Lower leg skin (tissue), 3 donors: ENCODE results near the gene ZNF619.

ENCODE experiments used
- CTCF ChIP-seq, 3 donors: fragments of 450-650 bp; IDR thresholded peaks; one replicate each; pipeline ENCODE4 v1.5.1; 2016; ENCODE audit warnings: antibody characterized with exemption in 3 of 3, mild to moderate bottlenecking in 3 of 3, moderate library complexity in 2 of 3
- POLR2A ChIP-seq, 2 donors: fragments of 450-650 bp; IDR thresholded peaks; one replicate each; pipeline ENCODE4 v1.6.1; 2016 to 2017; ENCODE audit warnings: antibody characterized with exemption in 2 of 2, mild to moderate bottlenecking in 1 of 2, moderate library complexity in 1 of 2

- TF ChIP-seq CTCF (IDR thresholded peaks at IDR 0.05): no peak
- TF ChIP-seq POLR2A (IDR thresholded peaks at IDR 0.05): no peak
These were observed 11.5 kb upstream of the ZNF619 start for GRCh38 chr3:40465456-40465855.
